H9 (cell line): ENCODE data around the gene OVOL2. TPM values are rescaled to one million over a fixed set of nuclear protein-coding genes. Genes with fewer than 3 reads are reported as not detected.
A peak's percentile ranks its signal among the peaks of the same experiment; 100 is the strongest.

Experiments used
- DNase-seq: peaks from one replicate; pipeline ENCODE4 v3.0.0-alpha.2; 2017
- H2AFZ ChIP-seq: one replicate; pipeline ENCODE4 v1.6.1; 2013; ENCODE audit warnings: mild to moderate bottlenecking, low read length, control low read depth, moderate library complexity
- H2AK5ac ChIP-seq: 2 replicates; pipeline ENCODE4 v1.6.1; 2013; ENCODE audit warnings: low read length, control low read depth, mixed read lengths; ENCODE audit not compliant: insufficient read length
- H2BK120ac ChIP-seq: one replicate; pipeline ENCODE4 v1.6.1; 2013; ENCODE audit warnings: low read depth, mild to moderate bottlenecking, low read length, control low read depth, inconsistent platforms; ENCODE audit not compliant: poor library complexity, severe bottlenecking
- H2BK12ac ChIP-seq: 2 replicates; pipeline ENCODE4 v1.6.1; 2013; ENCODE audit warnings: low read length, control low read depth, mixed read lengths, low read depth; ENCODE audit not compliant: insufficient read length
- H2BK15ac ChIP-seq: 2 replicates; pipeline ENCODE4 v1.6.1; 2013; ENCODE audit warnings: low read depth, low read length, control low read depth
- H2BK20ac ChIP-seq: one replicate; pipeline ENCODE4 v1.6.1; 2013; ENCODE audit warnings: low read depth, mild to moderate bottlenecking, low read length, control low read depth, inconsistent platforms; ENCODE audit not compliant: poor library complexity, severe bottlenecking
- H2BK5ac ChIP-seq: 2 replicates; pipeline ENCODE4 v1.6.1; 2013; ENCODE audit warnings: low read length, control low read depth, mixed read lengths; ENCODE audit not compliant: insufficient read length
- H3K14ac ChIP-seq: 2 replicates; pipeline ENCODE4 v1.6.1; 2013; ENCODE audit warnings: low read length, control low read depth; ENCODE audit not compliant: insufficient read depth
- H3K18ac ChIP-seq: 2 replicates; pipeline ENCODE4 v1.6.1; 2013; ENCODE audit warnings: low read depth, mild to moderate bottlenecking, mixed read lengths, low read length, control low read depth; ENCODE audit not compliant: insufficient read length
- H3K23ac ChIP-seq: 2 replicates; pipeline ENCODE4 v1.6.1; 2013; ENCODE audit warnings: low read length, control low read depth, mixed read lengths, low read depth; ENCODE audit not compliant: insufficient read length
- H3K23me2 ChIP-seq: 2 replicates; pipeline ENCODE4 v1.6.1; 2013; ENCODE audit warnings: low read depth, mild to moderate bottlenecking, mixed read lengths, low read length, control low read depth; ENCODE audit not compliant: insufficient read length, poor library complexity, severe bottlenecking
- H3K27ac ChIP-seq: 2 replicates; pipeline ENCODE4 v1.5.1; 2013; ENCODE audit warnings: low read length, control low read depth, mixed read lengths, low read depth; ENCODE audit not compliant: insufficient read length
- H3K27me3 ChIP-seq: 2 replicates; pipeline ENCODE4 v1.6.1; 2013; ENCODE audit warnings: low read length, control low read depth, inconsistent platforms; ENCODE audit not compliant: insufficient read depth
- H3K4ac ChIP-seq: 2 replicates; pipeline ENCODE4 v1.6.1; 2013; ENCODE audit warnings: low read depth, mild to moderate bottlenecking, control low read depth, inconsistent platforms, low read length, moderate library complexity
- H3K4me1 ChIP-seq: 2 replicates; pipeline ENCODE4 v1.6.1; 2013; ENCODE audit warnings: low read length, control low read depth, inconsistent platforms; ENCODE audit not compliant: insufficient read depth
- H3K4me2 ChIP-seq: 2 replicates; pipeline ENCODE4 v1.6.1; 2013; ENCODE audit warnings: low read length, control low read depth, mixed read lengths; ENCODE audit not compliant: insufficient read length, insufficient read depth
- H3K56ac ChIP-seq: 2 replicates; pipeline ENCODE4 v1.6.1; 2013; ENCODE audit warnings: low read depth, mild to moderate bottlenecking, mixed read lengths, low read length, control low read depth; ENCODE audit not compliant: insufficient read length
- H3K79me1 ChIP-seq: 2 replicates; pipeline ENCODE4 v1.6.1; 2013; ENCODE audit warnings: low read depth, mild to moderate bottlenecking, moderate library complexity, low read length, control low read depth, inconsistent platforms; ENCODE audit not compliant: insufficient read depth, poor library complexity, severe bottlenecking
- H3K79me2 ChIP-seq: 2 replicates; pipeline ENCODE4 v1.6.1; 2013; ENCODE audit warnings: low read length, control low read depth, inconsistent platforms; ENCODE audit not compliant: insufficient read depth
- H3K9ac ChIP-seq: 2 replicates; pipeline ENCODE4 v1.6.1; 2013; ENCODE audit warnings: low read length, control low read depth, mixed read lengths; ENCODE audit not compliant: insufficient read length; ENCODE audit errors: extremely low read depth
- H3K9me3 ChIP-seq: one replicate; pipeline ENCODE4 v1.6.1; 2013; ENCODE audit warnings: low read depth, low read length, inconsistent platforms; ENCODE audit not compliant: control insufficient read depth
- H3T11ph ChIP-seq: one replicate; pipeline ENCODE4 v1.6.1; 2013; ENCODE audit warnings: mild to moderate bottlenecking, low read length, control low read depth, inconsistent platforms
- H4K20me1 ChIP-seq: one replicate; pipeline ENCODE4 v1.6.1; 2013; ENCODE audit not compliant: control insufficient read depth, insufficient read length, insufficient read depth
- H4K5ac ChIP-seq: 2 replicates; pipeline ENCODE4 v1.6.1; 2013; ENCODE audit warnings: low read depth, mild to moderate bottlenecking, mixed read lengths, low read length, control low read depth; ENCODE audit not compliant: insufficient read length
- H4K8ac ChIP-seq: replicated peaks from 2 replicates; pipeline ENCODE4 v1.6.1; 2013; ENCODE audit warnings: low read length, control low read depth, mixed read lengths, low read depth; ENCODE audit not compliant: insufficient read length
- H4K91ac ChIP-seq: 2 replicates; pipeline ENCODE4 v1.6.1; 2013; ENCODE audit warnings: low read depth, mild to moderate bottlenecking, moderate library complexity, mixed read lengths, low read length, control low read depth; ENCODE audit not compliant: insufficient read length
- H3K27ac Mint-ChIP-seq, 3 experiments: 2 replicates in 2 of 3; 3 replicates in 1 of 3; pipeline ENCODE4 v1.8.0; 2020 to 2021; ENCODE audit warnings: mixed read lengths in 3 of 3, mild to moderate bottlenecking in 1 of 3, moderate library complexity in 1 of 3
- H3K27me3 Mint-ChIP-seq: 2 replicates; pipeline ENCODE4 v1.8.0; 2021; ENCODE audit warnings: low read depth, mild to moderate bottlenecking, moderate library complexity, mixed read lengths
- H3K36me3 Mint-ChIP-seq, 3 experiments: 2 replicates in 2 of 3; 3 replicates in 1 of 3; pipeline ENCODE4 v1.8.0; 2020 to 2021; ENCODE audit warnings: low read depth in 3 of 3, mixed read lengths in 3 of 3; ENCODE audit not compliant: insufficient read depth in 1 of 3
- H3K4me1 Mint-ChIP-seq, 2 experiments: 2 replicates each; pipeline ENCODE4 v1.8.0; 2020; ENCODE audit warnings: mixed read lengths in 2 of 2
- H3K4me3 Mint-ChIP-seq, 2 experiments: 2 replicates in 1 of 2; 3 replicates in 1 of 2; pipeline ENCODE4 v1.8.0; 2020 to 2021; ENCODE audit warnings: mild to moderate bottlenecking in 2 of 2, mixed read lengths in 2 of 2, moderate library complexity in 1 of 2
- H3K9me3 Mint-ChIP-seq, 2 experiments: 2 replicates in 1 of 2; 3 replicates in 1 of 2; pipeline ENCODE4 v1.8.0; 2020; ENCODE audit warnings: mild to moderate bottlenecking in 2 of 2, mixed read lengths in 2 of 2, moderate library complexity in 1 of 2
- WGBS: extraction: QIAGEN DNeasy Blood & Tissue Kit; methylation state at CpG from one replicate; pipeline ENCODE4 v1.1.7; 2013; ENCODE audit warnings: missing lambda C conversion rate, low lambda C conversion rate, mixed read lengths; ENCODE audit not compliant: insufficient read length; ENCODE audit errors: extremely low coverage; 5-methylcytosine and 5-hydroxymethylcytosine counted together
- total RNA-seq: library from RNA; stranded (reverse); gene quantifications from 2 replicates; pipeline ENCODE4 v1.2.1, GENCODE V29; 2021
- TF ChIP-seq, protein P1 (sequence below): fragments of 200-600 bp; sonication (generic); conservative IDR thresholded peaks from 3 replicates; pipeline ENCODE4 v1.8.0; 2021; ENCODE audit warnings: antibody characterized with exemption, mild to moderate bottlenecking

OVOL2 gene
- total RNA-seq, 1 experiment from 2014 or later, result 5.8 TPM

DNA sequence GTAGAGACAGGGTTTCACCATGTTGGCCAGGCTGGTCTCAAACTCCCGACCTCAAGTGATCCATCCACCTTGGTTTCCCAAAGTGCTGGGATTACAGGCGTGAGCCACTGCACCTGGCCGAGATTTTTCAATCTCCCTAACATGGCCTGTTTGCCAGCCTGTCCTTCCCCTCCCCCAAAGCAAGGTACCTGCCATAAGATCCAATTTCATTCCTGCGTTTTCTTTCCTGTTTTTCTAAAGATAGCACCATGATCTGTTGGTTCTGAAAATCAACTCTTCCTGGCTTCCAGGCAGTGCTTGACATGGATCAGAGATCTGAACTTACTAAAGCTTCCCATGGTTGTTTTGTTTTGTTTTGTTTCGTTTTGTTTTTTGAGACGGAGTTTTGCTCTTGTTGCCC is 81.4 kb downstream of the OVOL2 start:
- no peak for DNase-seq
- Histone ChIP-seq H4K5ac (no peak overlapping the region), H2BK15ac (no peak overlapping the region), H3K79me1 (peaks cover 5% of the 10 kb centered on the region), H3T11ph (no peak overlapping the region), H2AFZ (no peak overlapping the region), H4K91ac (no peak overlapping the region), H3K23me2 (peaks cover 6% of the 10 kb centered on the region), H3K27ac (no peak overlapping the region), H3K4ac (no peak overlapping the region), H4K20me1 (no peaks in the 10 kb centered on the region), H3K14ac (no peak overlapping the region), H3K18ac (no peak overlapping the region), H3K9ac (no peak overlapping the region), H3K4me1 (peaks cover 4% of the 10 kb centered on the region; the same call in 1 of the 2 replicates), H2AK5ac (no peak overlapping the region), H4K8ac (no peak overlapping the region), H3K27me3 (no peaks in the 10 kb centered on the region), H3K79me2 (peaks cover 26% of the 10 kb centered on the region; the same call in 1 of the 2 replicates), H2BK5ac (no peak overlapping the region), H2BK12ac (no peak overlapping the region), H2BK20ac (no peak overlapping the region), H2BK120ac (no peak overlapping the region), H3K9me3 (no peaks in the 10 kb centered on the region), H3K23ac (no peak overlapping the region), H3K56ac (no peak overlapping the region), H3K4me2 (no peak overlapping the region)
- no CpG with 5 or more reads among the region's 6 CpGs for WGBS
- H3K4me1 Mint-ChIP-seq, result peaks cover 27 to 38% of the 10 kb centered on the region in 2 experiments
- no peaks in the 10 kb centered on the region for H3K9me3 Mint-ChIP-seq
- H3K4me3 Mint-ChIP-seq, result no peak overlapping the region
- TF ChIP-seq, protein P1, sequence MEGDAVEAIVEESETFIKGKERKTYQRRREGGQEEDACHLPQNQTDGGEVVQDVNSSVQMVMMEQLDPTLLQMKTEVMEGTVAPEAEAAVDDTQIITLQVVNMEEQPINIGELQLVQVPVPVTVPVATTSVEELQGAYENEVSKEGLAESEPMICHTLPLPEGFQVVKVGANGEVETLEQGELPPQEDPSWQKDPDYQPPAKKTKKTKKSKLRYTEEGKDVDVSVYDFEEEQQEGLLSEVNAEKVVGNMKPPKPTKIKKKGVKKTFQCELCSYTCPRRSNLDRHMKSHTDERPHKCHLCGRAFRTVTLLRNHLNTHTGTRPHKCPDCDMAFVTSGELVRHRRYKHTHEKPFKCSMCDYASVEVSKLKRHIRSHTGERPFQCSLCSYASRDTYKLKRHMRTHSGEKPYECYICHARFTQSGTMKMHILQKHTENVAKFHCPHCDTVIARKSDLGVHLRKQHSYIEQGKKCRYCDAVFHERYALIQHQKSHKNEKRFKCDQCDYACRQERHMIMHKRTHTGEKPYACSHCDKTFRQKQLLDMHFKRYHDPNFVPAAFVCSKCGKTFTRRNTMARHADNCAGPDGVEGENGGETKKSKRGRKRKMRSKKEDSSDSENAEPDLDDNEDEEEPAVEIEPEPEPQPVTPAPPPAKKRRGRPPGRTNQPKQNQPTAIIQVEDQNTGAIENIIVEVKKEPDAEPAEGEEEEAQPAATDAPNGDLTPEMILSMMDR, result no peak
- H3K27ac Mint-ChIP-seq, result peak overlapping the region in 1 of 3 experiments; percentile 71; a peak in 1 of 7 replicates
- H3K36me3 Mint-ChIP-seq, result peaks cover 33 to 65% (median 62%) of the 10 kb centered on the region in 3 experiments; a peak in 6 of 7 replicates
- no peaks in the 10 kb centered on the region for H3K27me3 Mint-ChIP-seq

Other genes starting within 250 kb of the OVOL2 start
- gene SNX5, start 89.1 kb downstream of the OVOL2 start, total RNA-seq, result 179 and 194 TPM in 2 replicates
- gene MGME1, start 88.9 kb downstream of the OVOL2 start, total RNA-seq, result 47.7 and 48.9 TPM in 2 replicates
- gene KAT14, start 79.9 kb upstream of the OVOL2 start, total RNA-seq, result 19.2 and 21.5 TPM in 2 replicates
- gene PET117, start 79.9 kb upstream of the OVOL2 start, total RNA-seq, result 24.1 and 25.0 TPM in 2 replicates
- 10.1 and 11.0 TPM in 2 replicates for gene ZNF133, start 230.6 kb upstream of the OVOL2 start, total RNA-seq